NCI-H2227 (cell line): Measurements from ENCODE around the gene CLEC16A.

Source experiments
- DNase-seq: peaks from one replicate; lab custom pipeline; 2025; ENCODE audit not compliant: unreplicated experiment; lab: John Stamatoyannopoulos, UW

CLEC16A gene

DNA sequence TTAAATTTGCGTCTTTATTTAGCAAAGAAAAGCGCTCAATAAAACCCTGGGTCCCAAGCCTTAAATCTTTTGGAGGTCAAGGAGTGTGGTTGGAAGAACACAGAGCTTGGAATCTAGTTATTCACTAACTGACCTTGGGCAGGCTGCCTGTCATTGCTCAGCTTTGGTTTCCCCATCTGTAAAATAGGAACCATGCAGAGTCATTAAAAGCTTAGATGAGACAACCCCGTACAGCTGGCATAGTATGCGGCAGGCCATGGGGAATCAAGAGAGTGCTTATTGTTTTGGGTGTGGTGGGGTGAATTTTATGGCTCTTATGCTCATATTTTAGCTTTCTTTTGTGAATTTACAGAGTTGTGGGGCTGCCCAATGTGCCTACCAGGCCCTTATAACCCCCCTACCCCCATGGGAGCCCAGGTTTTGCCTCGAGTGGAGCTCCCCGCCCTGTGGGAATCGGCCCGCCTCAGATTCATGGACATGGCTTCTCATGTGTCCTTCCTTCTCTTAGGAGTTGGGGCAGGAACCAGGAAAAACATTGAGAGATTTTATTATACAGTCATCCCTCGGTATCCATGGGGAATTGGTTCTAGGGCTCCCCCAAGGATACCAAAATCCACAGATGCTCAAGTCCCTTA, 113.5 kb downstream of the CLEC16A start:
- no peak for DNase-seq

DNA sequence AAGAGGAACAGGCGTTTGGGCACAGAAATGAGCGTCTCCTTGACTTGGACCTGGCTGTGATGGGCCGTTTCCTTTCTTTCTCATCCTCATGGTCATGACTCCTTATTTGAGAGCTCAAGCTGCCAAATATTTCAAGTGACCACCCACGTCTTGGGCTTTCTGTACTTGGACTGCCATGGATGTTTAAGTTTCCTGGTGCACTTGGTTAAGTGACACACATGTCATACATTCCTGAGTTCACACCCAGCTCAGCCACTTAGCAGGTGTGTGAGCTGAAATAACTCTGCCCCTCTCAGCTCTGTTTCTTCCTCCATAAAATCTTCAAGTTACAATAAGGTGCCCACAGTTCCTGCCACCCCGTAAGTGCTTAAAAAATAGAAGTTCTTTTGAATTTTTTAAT, 114.5 kb downstream of the CLEC16A start:
- DNase-seq: no peak

DNA sequence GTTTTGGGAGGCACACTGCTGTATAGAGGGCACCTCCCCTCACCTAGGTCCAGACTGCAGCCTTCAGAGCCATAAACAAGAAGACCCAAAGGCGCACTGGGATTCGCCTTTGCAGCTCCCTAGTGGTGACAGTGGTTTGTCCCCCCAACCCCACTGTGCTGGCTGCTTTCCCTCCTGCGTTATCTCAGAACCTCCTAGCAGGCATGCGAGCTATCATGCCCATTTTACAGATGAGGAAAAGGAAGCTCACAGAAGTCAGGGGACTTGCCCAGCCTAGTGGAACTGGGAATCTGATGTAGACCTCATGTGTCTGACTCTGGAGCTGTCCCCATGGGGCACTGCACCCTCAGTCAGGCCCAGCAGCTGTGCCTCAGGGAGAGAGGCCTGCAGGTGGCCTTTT, 115.2 kb downstream of the CLEC16A start:
- no peak for DNase-seq

DNA sequence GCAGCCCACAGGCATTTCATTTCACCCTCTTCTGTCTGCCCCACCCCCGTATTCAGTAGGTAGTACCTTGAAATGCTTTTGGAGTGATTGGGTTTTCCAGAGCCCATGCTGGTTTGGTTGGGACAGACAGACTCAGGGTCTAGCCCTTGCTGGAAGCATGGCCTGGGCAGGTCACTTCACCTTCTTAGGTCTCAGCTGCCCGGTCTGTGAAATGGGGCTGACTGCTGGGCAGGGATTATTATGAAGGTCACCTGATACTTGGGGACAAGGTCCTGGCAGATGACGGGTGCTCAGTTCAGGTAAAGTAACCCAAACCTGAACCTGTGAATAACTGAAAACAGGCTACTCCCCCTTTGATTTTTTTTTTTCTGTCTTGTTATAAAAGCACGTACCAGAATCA, 116.0 kb downstream of the CLEC16A start:
- no peak for DNase-seq

DNA sequence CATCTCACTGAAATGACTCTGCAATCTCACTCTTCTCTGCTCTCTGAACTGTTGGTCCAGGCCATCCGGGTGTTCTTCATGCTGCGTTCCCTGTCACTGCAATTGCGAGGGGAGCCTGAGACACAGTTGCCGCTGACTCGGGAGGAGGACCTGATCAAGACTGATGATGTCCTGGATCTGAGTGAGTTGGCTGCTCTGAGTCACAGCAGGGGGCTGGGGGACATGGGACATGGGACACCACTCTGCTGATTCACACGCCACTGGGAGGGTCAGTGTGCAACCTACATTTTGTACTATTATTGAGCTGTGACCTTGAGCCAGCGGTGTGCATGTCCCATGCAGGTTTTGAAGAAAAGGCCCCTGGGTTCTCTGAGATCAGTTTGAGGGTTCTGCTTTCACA, 116.5 kb downstream of the CLEC16A start:
- no peak for DNase-seq

DNA sequence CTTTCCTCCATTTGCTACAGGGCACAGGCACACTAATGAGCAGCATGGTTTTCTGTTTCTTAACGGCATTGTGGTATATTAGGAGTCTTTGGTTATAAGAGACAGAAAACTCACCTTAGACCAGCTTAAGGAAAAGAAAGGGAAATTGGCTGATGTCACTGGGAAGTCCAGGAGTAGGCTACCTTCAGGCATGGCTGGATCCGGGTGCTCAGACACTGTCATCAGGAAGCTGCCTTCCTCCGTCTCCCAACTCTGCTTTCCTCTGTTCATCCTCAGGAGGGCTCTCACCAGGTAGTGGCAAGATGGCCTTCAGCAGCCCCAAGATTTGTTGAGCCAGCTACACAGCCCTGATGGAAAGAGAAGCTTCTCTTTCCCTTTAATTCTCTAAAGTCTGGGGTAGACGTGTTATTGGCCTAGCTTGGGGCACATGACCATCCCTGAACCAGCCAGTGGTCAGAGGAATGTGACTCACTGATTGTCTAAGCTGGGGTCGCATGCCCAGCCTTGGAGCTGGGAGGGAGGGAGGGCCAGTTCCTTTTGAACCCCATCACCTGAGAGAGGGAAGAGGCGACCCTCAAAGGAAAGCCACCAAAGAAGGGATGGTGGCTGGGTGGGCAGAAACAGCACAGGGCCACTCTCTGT, 117.4 kb downstream of the CLEC16A start:
- DNase-seq: no peak

DNA sequence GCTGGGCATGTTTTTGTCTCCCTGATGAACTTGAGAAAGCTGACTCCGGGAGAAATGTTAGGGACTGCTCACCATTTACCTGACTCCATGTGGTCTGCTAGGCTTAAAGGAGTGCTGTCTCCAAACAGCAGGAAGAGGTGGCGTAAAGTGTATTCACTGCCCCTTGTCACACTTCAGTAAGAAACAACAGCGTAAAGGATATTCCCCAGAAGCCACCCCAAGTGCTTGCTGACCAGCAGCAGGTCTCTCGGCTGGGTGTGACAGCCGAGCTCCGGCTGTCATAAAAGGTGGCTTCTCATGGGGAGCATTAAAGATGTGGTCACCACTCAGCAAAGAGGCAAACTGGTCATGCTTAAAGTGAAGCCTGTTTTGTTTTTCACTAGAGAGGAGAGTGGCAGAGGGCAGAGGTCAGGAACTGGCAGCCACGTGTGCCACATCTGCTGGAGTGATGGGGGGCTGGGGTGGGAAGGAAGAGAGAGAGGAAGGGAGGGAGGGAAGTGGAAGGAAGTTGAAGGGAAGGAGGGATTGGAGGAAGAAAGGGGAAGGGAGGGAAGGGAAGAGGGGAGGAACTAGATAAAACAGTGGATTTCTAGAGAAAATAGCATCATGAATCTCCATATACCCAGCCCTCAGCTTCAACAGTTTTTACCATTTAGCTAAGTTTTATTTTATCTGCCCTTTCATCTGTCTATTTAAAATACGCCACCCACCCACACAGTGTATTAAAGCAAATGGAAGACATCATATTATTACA, 119.3 kb downstream of the CLEC16A start:
- no peak for DNase-seq

DNA sequence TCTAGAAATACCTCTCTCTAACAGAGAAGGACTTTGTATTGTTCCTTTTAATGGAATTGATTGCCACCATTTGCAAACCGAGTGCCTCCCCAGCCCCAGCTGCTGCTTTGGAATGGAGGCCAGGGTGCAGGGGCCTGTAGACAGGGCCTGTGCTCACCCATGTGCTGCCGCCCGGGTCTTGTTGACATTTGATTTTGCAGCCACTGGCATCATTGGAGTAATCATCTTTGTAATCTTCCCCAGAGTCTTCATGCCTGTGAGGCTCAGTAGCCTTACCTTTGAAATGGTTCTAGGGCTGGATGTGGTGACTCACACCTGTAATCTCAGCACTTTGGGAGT, 119.8 kb downstream of the CLEC16A start:
- no peak for DNase-seq

DNA sequence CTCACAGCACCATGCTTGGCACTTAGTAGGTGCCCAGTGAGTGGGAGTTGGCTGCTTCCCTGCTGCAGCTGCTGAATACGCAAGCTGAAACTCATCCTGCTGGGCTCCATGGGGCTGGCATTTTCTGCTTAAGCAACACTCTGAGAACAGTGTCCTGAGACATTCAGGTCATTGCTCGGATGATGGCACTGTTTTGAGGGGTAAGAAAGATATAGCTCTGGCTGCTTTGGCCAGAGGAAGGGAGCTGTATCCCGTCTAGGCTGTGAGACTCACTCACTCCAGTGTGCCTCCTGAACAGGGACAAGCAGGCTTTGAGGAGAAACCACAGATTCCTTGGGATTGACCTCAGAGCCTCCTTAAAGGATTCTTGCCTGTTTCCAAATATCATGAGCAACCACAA, 120.5 kb downstream of the CLEC16A start:
- no peak for DNase-seq

DNA sequence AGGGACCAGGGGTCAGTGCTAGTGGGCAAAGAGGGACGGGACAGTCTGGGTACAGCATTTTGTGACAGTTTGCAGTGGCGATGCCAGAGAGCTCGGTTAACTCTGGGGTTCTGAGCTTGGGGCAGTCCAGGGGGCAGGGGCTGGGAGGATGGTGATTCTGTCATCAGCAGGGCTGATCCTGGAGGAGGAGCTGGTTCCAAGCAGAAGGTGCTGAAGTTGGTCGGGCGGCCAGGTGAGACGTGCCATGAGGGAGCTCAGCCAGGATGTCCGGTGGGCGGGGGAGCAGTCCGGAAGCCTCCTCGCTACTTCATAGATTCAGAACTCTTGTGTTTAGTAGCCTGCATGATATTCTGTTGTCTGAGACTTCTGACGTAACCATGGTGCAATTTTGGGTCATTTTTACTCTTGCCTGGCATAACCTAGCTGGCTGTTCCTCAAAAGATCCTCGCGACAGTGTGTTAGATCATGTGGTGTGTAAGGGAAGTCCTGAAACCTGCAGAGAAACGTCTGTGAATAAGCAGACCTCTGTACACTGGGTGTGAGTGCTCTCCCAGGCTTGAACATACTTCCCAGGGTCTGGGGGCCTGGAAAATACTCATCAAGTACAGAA, 122.0 kb downstream of the CLEC16A start:
- no peak for DNase-seq

DNA sequence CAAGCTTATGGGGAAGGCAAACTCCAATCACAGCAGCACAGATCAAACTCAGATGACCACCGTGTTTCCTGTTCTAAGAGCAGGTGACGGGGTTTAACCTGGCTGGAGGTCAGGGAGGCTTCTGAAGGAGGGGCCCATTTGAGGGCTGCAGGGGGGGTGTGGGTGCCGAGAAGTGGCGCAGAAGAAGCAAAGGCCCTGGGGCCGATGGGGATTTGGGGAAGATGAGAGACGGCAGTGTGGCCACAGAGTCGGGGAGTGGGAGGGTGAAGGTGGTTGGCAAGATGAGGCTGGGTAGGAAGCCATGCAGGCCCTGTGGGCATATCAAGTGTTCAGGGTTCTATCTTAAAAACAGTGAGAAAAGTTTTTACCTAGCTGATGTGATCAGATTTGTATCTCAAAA, 122.9 kb downstream of the CLEC16A start:
- DNase-seq: no peak

DNA sequence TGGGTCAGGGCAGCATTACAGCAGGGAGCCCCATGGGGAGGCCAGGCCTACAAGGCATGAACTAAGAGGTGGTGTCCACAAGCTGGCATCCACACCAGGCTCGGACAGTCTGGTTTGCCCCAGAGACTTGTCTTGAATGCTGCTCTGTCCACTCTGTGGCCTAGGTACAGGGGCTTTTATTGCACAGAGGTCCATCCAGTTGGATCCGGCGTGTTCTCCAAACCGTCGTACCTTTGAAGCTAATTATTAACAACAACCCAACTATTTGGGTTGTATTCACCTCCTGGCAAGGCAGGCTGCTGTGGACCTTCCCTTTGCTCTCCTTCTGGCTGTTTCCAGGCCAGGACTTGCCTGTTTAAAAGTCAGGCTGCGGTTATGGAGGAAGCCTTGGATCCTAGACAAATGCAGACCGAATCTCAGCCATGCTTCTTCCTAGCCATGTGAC, 123.4 kb downstream of the CLEC16A start:
- DNase-seq: no peak

DNA sequence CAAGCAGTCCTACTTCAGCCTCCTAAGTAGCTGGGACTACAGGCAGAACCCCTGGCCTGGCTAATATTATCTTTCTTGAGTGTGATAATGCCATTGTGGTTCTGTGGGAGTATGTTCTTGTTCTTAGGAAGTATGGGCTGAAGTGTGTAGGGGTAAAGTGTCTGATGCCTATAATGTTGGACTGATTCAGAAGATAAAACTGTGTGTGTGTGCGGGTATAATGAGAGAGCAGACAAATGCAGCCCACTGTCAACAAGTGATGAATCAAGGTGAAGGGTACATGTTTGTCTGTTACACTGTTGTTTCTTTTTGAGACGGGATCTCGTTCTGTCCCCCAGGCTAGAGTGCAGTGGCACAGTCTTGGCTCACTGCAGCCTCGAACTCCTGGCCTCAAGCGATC, 127.5 kb downstream of the CLEC16A start:
- no peak for DNase-seq

DNA sequence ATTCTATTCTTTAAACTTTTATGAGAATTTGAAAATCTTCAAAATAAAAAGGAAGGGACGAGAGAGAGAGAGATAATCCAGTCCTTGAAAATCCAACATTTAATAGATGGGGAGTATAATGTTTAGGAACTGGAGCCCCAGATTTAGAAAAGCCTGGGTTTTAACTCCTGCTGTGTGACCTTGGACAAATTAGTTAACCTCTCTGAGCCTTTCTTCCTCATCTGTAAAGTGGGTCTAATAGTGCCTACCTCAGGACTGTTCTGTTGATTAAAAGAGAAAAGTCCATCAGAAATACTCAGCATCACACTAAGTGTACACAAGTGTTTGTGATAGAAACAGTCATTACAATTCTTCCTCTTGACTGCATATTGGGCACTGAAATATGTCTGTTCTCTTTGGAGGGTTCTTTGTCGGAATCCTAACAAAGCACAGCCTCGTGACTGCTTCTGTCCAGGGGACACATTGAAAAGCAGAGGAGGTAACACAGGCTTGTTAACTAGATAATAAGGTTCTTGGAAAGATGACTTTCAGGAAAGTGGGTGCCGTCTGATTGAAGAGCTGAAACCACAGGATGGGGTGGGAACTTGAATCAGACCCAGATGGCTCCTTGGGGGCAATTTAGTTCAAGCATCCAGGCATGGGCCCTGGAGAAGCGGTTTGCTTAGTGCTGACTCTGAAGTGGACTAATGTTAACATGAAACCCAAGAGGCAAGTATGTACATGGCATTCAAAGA, 128.2 kb downstream of the CLEC16A start:
- DNase-seq: peak; percentile 41

DNA sequence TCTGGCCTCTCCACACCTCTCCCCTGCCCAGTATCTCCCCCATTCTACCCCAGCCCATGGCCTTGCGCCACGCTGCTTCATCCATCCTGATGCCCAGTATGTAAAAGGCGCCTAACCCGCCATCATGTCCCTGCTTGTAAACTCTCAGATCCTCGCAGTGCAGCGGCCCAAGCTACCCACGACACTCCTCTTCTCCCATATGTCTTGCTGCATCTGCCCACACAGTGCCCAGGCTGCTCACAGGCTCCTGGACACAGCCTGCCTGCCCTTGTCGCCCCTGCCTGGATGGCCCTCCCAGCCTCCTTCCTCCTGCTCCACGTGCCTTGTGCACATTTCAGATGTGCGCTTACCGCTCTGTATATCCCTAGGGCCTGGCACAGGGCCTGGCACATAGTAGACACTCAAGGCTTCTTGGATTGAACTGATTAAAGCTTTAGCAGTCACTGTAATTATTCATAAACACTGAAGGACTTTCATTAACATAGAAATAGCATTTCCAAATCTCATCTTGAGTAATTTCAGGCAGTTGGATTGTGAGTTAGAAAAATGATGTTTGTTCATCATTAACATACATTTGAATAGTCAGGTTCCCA, 129.1 kb downstream of the CLEC16A start:
- no peak for DNase-seq

DNA sequence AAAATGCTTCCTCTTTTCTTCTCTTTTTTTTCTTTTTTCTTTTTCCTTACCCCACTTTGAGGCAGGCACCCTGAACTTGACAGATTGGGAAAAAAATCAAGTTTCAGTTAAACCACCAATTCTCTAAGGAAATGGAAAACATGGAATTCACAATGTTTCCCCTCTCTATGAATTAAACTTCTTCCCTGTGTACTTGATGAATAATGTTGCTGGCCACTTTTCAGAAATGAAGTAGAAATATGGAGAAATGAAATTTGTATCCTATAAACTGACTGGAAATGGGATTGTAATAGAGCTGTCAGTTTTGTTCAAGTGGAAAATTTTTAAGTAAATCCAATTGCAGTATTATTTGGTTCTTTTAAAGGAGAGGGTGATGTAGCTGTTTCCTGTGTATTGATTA, 129.8 kb downstream of the CLEC16A start:
- no peak for DNase-seq

DNA sequence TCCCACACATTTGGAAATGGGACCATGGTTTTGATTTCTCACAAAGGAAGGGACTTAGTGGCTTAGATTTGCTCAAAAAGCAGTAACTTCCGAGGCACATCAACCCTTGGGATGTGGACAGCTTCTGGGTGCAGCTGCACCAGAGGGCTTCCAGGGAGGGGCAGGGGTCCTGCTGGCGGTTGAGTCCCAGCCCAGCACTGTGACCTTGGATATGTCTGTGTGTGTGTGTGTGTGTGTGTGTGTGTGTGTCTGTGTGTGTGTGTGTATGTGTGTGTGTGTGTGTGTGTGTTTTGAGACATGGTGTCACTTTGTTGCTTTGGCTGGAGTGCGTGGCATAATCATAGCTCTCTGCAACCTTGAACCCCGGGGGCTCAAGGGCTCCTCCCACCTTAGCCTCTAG, 130.8 kb downstream of the CLEC16A start:
- DNase-seq: no peak

DNA sequence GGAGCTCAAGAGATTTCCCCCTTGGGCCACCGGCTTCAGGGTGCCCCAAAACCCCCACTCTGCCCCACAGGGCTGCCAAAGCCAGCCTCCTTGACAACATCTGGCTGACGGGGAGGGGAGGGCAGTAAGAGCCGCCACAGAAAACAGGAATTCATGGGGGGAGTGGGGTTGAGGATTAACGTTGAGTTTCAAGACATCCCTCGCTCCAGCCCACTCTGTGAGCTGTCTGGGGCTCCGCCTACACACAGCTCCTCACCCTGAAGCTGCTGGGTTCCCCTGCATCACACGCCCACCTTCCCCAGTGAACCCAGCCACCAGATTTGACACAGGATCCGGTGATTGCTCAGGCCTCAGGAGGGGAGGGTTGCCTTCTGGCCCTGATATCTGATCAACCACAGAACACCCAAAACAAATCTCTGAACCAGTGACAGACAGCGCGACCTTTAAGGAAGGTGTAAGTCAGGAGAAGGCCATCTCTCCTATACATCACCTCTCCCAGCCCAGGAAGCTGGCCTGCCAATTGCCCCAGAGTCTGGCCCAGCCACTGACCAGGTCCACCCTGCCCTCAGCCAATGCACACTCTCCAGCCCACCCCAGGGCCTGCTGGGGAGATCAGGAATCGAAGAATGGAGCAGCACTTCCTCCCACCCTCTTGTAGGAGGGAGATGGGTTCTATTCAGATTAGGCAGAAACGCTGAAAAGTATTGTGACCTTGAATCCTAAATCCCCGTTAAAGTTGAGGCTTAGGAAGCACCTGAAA, 132.1 kb downstream of the CLEC16A start:
- DNase-seq: no peak

DNA sequence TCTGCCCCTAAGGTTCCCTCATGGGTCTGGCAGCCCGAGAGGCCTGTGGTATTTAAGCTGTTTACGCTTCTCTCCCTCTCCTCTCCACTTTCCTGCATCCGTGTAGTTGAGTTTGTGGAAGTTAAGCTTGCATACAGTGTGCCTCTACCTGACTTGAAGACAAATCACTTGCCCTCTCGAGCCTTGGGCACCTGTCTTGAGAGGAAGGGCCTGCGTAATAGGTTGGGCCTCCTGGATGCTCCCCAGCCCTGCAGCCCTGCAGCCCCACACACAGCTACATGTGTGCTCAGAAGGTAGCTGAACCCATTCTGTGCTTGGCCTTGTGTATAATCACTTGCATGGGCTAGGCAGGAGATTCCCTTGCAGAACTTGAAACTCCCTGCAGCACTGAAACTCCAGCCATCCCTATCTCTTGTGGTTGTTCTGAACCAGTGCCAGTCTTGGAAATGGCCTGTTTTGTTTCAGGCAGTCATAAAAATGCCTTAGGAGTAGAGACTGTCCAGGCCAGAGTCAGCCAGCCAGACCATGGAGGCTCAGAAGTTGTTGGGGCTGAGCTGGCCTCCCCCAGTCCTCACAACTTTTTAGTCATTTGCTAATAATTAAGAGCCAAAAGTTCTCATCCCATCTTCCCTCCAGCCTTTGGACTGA, 134.6 kb downstream of the CLEC16A start:
- no peak for DNase-seq
